A673 (cell line): ENCODE data around the gene AATF. TPM values are rescaled to one million over a fixed set of nuclear protein-coding genes. Genes with fewer than 3 reads are reported as not detected.

Experiments used
- BruUV-seq: library from RNA; stranded (reverse); fragments of 400-500 nt; replicated peaks from 2 replicates; lab custom pipeline; 2021; lab: Mats Ljungman, UMichigan
- CTCF ChIA-PET: fragments of 300-600 bp; sonication (Branson Sonifier 250); formaldehyde crosslinking; loops from one replicate; lab custom pipeline; 2022; ENCODE audit warnings: antibody characterized with exemption; lab: Charles Lee
- POLR2A ChIA-PET: fragments of 300-600 bp; sonication (Branson Sonifier 250); formaldehyde crosslinking; loops from one replicate; lab custom pipeline; 2022; ENCODE audit warnings: antibody characterized with exemption; ENCODE audit not compliant: low non-redundant PET; lab: Charles Lee
- DNase-seq: peaks from one replicate; pipeline ENCODE4 v3.0.0-alpha.2; 2015; ENCODE audit warnings: low spot score
- H3K27ac ChIP-seq: fragments of 200-600 bp; sonication (generic); 2 replicates; pipeline ENCODE4 v1.5.1; 2016; ENCODE audit warnings: mixed run types, low read depth, mild to moderate bottlenecking, mixed read lengths, antibody characterized with exemption, low read length; ENCODE audit not compliant: poor library complexity, severe bottlenecking
- H3K27me3 ChIP-seq: fragments of 200-600 bp; sonication (generic); replicated peaks from 2 replicates; pipeline ENCODE4 v1.6.1; 2017; ENCODE audit warnings: mixed run types, low read depth, mild to moderate bottlenecking, mixed read lengths, antibody characterized with exemption, low read length; ENCODE audit not compliant: insufficient read depth, poor library complexity
- H3K36me3 ChIP-seq: fragments of 200-600 bp; sonication (generic); 2 replicates; pipeline ENCODE4 v1.6.1; 2016; ENCODE audit warnings: mixed run types, mild to moderate bottlenecking, mixed read lengths, antibody characterized with exemption, low read length; ENCODE audit not compliant: insufficient read depth, poor library complexity, severe bottlenecking
- H3K4me1 ChIP-seq: fragments of 200-600 bp; sonication (generic); 2 replicates; pipeline ENCODE4 v1.6.1; 2017; ENCODE audit warnings: mixed run types, mild to moderate bottlenecking, mixed read lengths, antibody characterized with exemption, low read length; ENCODE audit not compliant: insufficient read depth, poor library complexity, severe bottlenecking
- H3K4me3 ChIP-seq: fragments of 200-600 bp; sonication (generic); 2 replicates; pipeline ENCODE4 v1.5.1; 2016; ENCODE audit warnings: low read depth, mixed run types, mild to moderate bottlenecking, mixed read lengths, low read length; ENCODE audit not compliant: poor library complexity, severe bottlenecking
- H3K9me3 ChIP-seq: fragments of 200-600 bp; sonication (generic); 2 replicates; pipeline ENCODE4 v1.6.1; 2016; ENCODE audit warnings: mixed run types, low read depth, mild to moderate bottlenecking, mixed read lengths, antibody characterized with exemption, low read length; ENCODE audit not compliant: poor library complexity, severe bottlenecking
- CTCF ChIP-seq: fragments of 300-800, 200-600 bp; sonication (generic); conservative IDR thresholded peaks from 2 replicates; pipeline ENCODE4 v1.5.1; 2017; ENCODE audit warnings: low read depth, mild to moderate bottlenecking, antibody characterized with exemption, low read length, moderate library complexity, mixed read lengths
- EZH2 ChIP-seq: fragments of 200-600 bp; sonication (generic); IDR thresholded peaks from 2 replicates; pipeline ENCODE4 v1.6.1; 2017; ENCODE audit warnings: borderline replicate concordance, low read depth, mild to moderate bottlenecking, mixed read lengths, antibody characterized with exemption, low read length; ENCODE audit not compliant: poor library complexity, severe bottlenecking
- intact Hi-C: fragments of 100-400 bp; cut with micrococcal nuclease; formaldehyde crosslinking; loops from one replicate; pipeline ENCODE4 v1.10.0; 2022; ENCODE audit not compliant: unreplicated experiment
- total RNA-seq: library from RNA; stranded (reverse); gene quantifications from 2 replicates; pipeline ENCODE4 v1.2.3, GENCODE V29; 2021

The AATF gene
- total RNA-seq, 1 experiment from 2014 or later: 51.3 TPM

- no peak overlapping the region for H3K27ac ChIP-seq
These were observed 133.6 kb downstream of the AATF start for GRCh38 chr17:37082311-37082860.

GRCh38 chr17:37082985-37083384 lies 134.2 kb downstream of the AATF start:
- Histone ChIP-seq H3K27ac (no peak overlapping the region), H3K9me3 (no peaks in the 10 kb centered on the region), H3K36me3 (peaks cover 2% of the 10 kb centered on the region), H3K4me1 (no peaks in the 10 kb centered on the region), H3K27me3 (no peaks in the 10 kb centered on the region), H3K4me3 (no peak overlapping the region)
- intact Hi-C loops: no loop called here
- TF ChIP-seq EZH2 (no peak), CTCF (no peak)
- no TSS peak for BruUV-seq
- CTCF ChIA-PET: no interaction called here
- no peak for DNase-seq
- POLR2A ChIA-PET: no interaction called here

More at GRCh38 chr17:37082311-37082860, 133.6 kb downstream of the AATF start:
- peaks cover 2% of the 10 kb centered on the region for H3K36me3 ChIP-seq
- H3K4me3 ChIP-seq: no peak overlapping the region
- intact Hi-C loops: no loop called here
- BruUV-seq: no TSS peak
- ChIA-PET CTCF (no interaction called here), POLR2A (no interaction called here)
- no peaks in the 10 kb centered on the region for H3K9me3 ChIP-seq
- DNase-seq: no peak
- TF ChIP-seq CTCF (no peak), EZH2 (no peak)
- H3K27me3 ChIP-seq: no peaks in the 10 kb centered on the region
- no peaks in the 10 kb centered on the region for H3K4me1 ChIP-seq

- H3K4me1 ChIP-seq: no peaks in the 10 kb centered on the region
- TF ChIP-seq CTCF (no peak), EZH2 (no peak)
- no peaks in the 10 kb centered on the region for H3K27me3 ChIP-seq
- intact Hi-C loops: no loop called here
- no peak overlapping the region for H3K27ac ChIP-seq
- BruUV-seq: no TSS peak
- H3K4me3 ChIP-seq: no peak overlapping the region
- CTCF ChIA-PET: no interaction called here
- DNase-seq: no peak
- peaks cover 2% of the 10 kb centered on the region for H3K36me3 ChIP-seq
- POLR2A ChIA-PET: no interaction called here
- no peaks in the 10 kb centered on the region for H3K9me3 ChIP-seq
These were observed 134.7 kb downstream of the AATF start for GRCh38 chr17:37083456-37083855.
